ENCODE measurements around the gene DCLRE1B.

- TF ChIP-seq ZNF146 (tag by site-specific recombination; IDR thresholded peaks at IDR 0.05): no peak
- no peak for TF ChIP-seq CTCF (tag by site-specific recombination; IDR thresholded peaks at IDR 0.05)
- TF ChIP-seq TCF7L2 (IDR thresholded peaks at IDR 0.05; ENCODE audit: borderline replicate concordance, low read depth, low read length): no peak
Measured at GRCh38 chr1:113938192-113938591, 33.1 kb downstream of the DCLRE1B start.

Measured in HEK293 (cell line).